ENCODE results near the gene TIGD2.

GRCh38 chr4:89072921-89073320 lies 38.4 kb upstream of the TIGD2 start:
- TF ChIP-seq CTCF (IDR thresholded peaks at IDR 0.05; ENCODE audit: insufficient read depth, low read length, poor library complexity, severe bottlenecking), result no peak
- TF ChIP-seq EZH2phosphoT487 (conservative IDR thresholded peaks at IDR 0.05; ENCODE audit: low read length), result no peak
